HL-60 (cell line): Measurements from ENCODE around the gene DHRS12.

Source experiments
- CTCF ChIP-seq: IDR thresholded peaks from one replicate; pipeline ENCODE4 v1.5.1; 2011; ENCODE audit warnings: low read length, control low read depth, inconsistent platforms; ENCODE audit not compliant: insufficient read depth
- POLR2AphosphoS5 ChIP-seq: IDR thresholded peaks from 2 replicates; pipeline ENCODE4 v1.6.1; 2012; ENCODE audit warnings: low read depth
- REST ChIP-seq: IDR thresholded peaks from 2 replicates; pipeline ENCODE4 v1.6.1; 2012; ENCODE audit warnings: low read depth; ENCODE audit not compliant: insufficient replicate concordance

GRCh38 chr13:51768378-51768921 is 35.5 kb downstream of the DHRS12 start:
- TF ChIP-seq CTCF (no peak), POLR2AphosphoS5 (no peak), REST (no peak)
